ENCODE measurements around the gene PEX5. TPM values are rescaled to one million over a fixed set of nuclear protein-coding genes. Genes with fewer than 3 reads are reported as not detected.
"Not testable (repeated sequence)": the region's sequence is repeated elsewhere in the genome, so short reads cannot be mapped to it uniquely, and the experiment has no call there.

The PEX5 gene
- total RNA-seq, 2 experiments from 2014 or later, result 26.0 to 27.9 TPM

DNA sequence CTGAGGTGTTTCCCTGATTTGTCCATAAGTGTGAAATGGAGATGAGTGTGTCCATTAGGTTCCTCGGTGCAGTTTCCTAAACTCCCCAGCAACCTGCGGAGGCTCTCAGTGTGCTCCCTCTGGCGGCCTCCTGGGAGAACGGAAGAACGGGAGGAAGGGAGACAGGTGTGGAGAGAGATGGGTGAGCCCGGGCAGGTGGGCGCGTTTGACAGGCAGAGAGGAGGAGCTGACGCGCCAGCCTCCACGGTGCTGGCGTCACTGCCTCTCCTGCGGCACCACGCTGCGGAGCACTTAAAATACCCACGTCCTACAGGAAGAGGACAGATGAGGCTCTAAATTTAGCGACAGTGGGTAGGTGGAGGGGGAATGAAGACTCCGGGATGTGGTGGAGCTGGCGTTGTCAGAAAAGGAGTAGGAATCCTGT lies 26.8 kb upstream of the PEX5 start:
- peaks cover 4% of the 10 kb centered on the region for H3K36me3 Mint-ChIP-seq
- peaks cover 5% of the 10 kb centered on the region for H3K9me3 Mint-ChIP-seq
- H3K4me3 Mint-ChIP-seq, result peak overlapping the region; percentile 7
- peaks cover 12% of the 10 kb centered on the region for H3K27me3 Mint-ChIP-seq
- H3K27ac Mint-ChIP-seq, result no peak overlapping the region
- peaks cover 8% of the 10 kb centered on the region for H3K4me1 Mint-ChIP-seq (ENCODE audit: low read depth)
- peak; percentile 50 for DNase-seq
- intact Hi-C loops (cut with micrococcal nuclease), result no loop called here
- CTCF ChIA-PET, result interaction anchor here (0.6 to 1.7 kb wide), 5 partner anchors 10 to 107 kb away, joined by 3 to 10 read pairs (median 3); no protein-coding TSS in a partner anchor
- POLR2A ChIA-PET, result no interaction called here

DNA sequence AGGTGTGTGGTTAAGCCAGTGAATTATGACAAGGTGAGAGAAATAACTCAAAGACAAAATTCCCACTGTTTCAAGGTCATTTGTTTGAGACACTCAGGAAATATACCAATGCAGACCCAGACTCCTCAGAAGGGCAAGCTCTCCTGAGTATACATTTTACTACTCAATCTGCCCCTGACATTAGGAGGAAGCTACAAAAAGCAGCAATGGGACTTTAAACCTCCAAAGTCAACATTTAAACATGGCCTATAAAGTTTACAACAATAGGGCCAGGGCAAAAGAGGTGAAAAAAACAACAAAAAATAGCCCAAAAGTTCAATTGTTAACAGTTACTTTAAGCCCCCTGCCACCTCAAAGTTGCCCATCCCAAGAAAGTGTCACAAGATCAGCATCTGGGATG lies 19.5 kb upstream of the PEX5 start:
- CTCF ChIA-PET, result interaction anchor here (0.9 to 1.2 kb wide), 2 partner anchors 25 to 152 kb away, joined by 4 read pairs; partner anchors contain the start of gene LPCAT3

DNA sequence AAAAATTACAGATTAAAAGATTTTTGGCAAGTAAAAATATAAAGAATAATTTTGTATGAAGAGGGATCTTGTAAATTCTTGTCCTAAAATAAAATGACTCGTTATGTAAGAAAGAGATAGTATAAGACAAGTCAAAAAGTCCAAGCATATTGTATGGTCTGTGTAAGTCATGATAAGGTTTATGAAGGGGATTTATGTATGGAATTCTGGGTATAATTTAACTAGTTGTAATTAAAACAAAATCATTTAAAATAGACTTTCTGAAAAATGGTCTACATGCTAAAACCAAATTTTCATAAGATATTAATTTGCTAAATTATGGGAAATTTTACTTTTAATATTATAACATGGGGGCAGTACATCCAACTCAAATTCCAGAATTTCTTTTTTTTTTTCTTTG lies 17.6 kb upstream of the PEX5 start:
- Mint-ChIP-seq H3K27ac (no peak overlapping the region), H3K4me3 (no peak overlapping the region), H3K4me1 (ENCODE audit: low read depth) (no peaks in the 10 kb centered on the region), H3K27me3 (peaks cover 20% of the 10 kb centered on the region), H3K36me3 (peaks cover 16% of the 10 kb centered on the region), H3K9me3 (peaks cover 34% of the 10 kb centered on the region)
- intact Hi-C loops (cut with micrococcal nuclease), result no loop called here
- CTCF ChIA-PET, result interaction anchor here (0.6 kb wide), 1 partner anchor 59 kb away, joined by 3 read pairs; no protein-coding TSS in a partner anchor
- POLR2A ChIA-PET, result no interaction called here
- DNase-seq, result no peak

More for the DNA sequence above, 19.5 kb upstream of the PEX5 start:
- POLR2A ChIA-PET, result interaction anchor here (1.0 kb wide), 1 partner anchor 23 kb away, joined by 3 read pairs; no protein-coding TSS in a partner anchor
- peaks cover 16% of the 10 kb centered on the region for H3K36me3 Mint-ChIP-seq
- intact Hi-C loops (cut with micrococcal nuclease), result no loop called here
- no peak overlapping the region for H3K4me3 Mint-ChIP-seq
- no peaks in the 10 kb centered on the region for H3K4me1 Mint-ChIP-seq (ENCODE audit: low read depth)
- peaks cover 34% of the 10 kb centered on the region for H3K9me3 Mint-ChIP-seq
- H3K27me3 Mint-ChIP-seq, result peaks cover 17% of the 10 kb centered on the region
- DNase-seq, result no peak
- no peak overlapping the region for H3K27ac Mint-ChIP-seq

DNA sequence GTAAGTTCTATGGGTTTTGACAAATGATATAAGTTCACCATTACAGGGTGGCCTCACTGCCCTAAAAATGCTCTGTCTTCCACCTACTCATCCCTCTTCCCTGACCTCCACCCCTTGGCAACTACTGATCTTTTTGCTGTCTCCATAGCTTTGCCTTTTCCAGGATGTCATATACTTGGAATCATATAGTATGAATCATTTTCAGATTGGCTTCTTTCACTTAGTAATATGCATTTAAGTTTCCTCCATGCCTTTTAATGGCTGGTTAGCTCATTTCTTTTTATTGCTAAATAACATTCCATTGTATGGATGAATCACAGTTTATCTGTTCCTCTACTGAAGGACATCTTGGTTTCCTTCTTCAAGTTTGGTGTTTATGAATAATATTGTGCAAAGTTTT lies 14.0 kb upstream of the PEX5 start:
- no peak overlapping the region for H3K27ac Mint-ChIP-seq
- intact Hi-C loops (cut with micrococcal nuclease), result no loop called here

DNA sequence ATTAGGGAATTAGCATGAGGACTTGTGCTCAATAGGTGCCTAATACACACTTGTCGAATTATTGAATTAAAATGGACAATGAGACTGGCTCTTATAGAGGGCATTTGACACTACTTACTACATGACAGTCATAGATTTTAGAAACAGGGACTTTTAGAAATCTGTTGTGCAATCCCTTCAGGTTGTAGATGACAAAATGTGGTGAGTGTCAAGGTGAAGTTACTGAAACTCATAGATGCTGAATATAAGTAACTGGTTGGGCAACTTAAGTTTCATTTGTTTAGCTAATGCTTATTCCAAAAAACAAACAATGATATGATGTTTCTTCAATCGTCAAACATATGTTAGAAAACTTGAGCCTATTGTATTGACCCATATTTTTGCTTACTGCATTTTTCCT lies 12.9 kb upstream of the PEX5 start:
- ChIA-PET CTCF (no interaction called here), POLR2A (no interaction called here)
- DNase-seq, result no peak
- Mint-ChIP-seq H3K4me3 (no peak overlapping the region), H3K9me3 (peaks cover 6% of the 10 kb centered on the region), H3K27me3 (peaks cover 26% of the 10 kb centered on the region), H3K27ac (no peak overlapping the region), H3K36me3 (no peaks in the 10 kb centered on the region), H3K4me1 (ENCODE audit: low read depth) (no peaks in the 10 kb centered on the region)
- intact Hi-C loops (cut with micrococcal nuclease), result no loop called here

More for the DNA sequence above, 14.0 kb upstream of the PEX5 start:
- H3K9me3 Mint-ChIP-seq, result peaks cover 15% of the 10 kb centered on the region
- no peak for DNase-seq
- peaks cover 23% of the 10 kb centered on the region for H3K27me3 Mint-ChIP-seq
- H3K4me1 Mint-ChIP-seq (ENCODE audit: low read depth), result no peaks in the 10 kb centered on the region
- ChIA-PET POLR2A (no interaction called here), CTCF (interaction anchor here (0.8 to 1.2 kb wide), 2 partner anchors 13 to 64 kb away, joined by 4 to 5 read pairs; no protein-coding TSS in a partner anchor)
- H3K4me3 Mint-ChIP-seq, result no peak overlapping the region
- peaks cover 1% of the 10 kb centered on the region for H3K36me3 Mint-ChIP-seq

DNA sequence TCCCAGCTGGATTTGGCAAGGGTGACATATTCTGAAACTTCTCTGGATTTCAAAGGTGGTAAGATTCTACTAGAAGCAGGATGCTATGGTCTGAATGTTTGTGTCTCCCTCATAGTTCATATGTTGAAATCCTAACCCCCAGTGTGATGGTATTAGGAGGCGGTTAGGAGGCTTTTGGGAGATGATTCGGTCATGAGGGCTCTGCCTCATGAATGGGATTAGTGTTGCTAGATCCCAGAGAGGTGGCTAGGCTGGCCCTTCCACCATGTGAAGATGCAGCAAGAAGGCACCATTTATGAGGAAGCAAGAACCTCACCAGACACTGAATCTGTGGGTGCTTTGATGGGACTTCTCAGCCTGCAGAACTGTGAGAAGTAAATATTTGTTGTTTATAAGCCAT lies 11.0 kb upstream of the PEX5 start:
- Mint-ChIP-seq H3K27ac (no peak overlapping the region), H3K4me3 (no peak overlapping the region), H3K4me1 (ENCODE audit: low read depth) (no peaks in the 10 kb centered on the region), H3K9me3 (no peaks in the 10 kb centered on the region), H3K27me3 (peaks cover 22% of the 10 kb centered on the region), H3K36me3 (no peaks in the 10 kb centered on the region)
- POLR2A ChIA-PET, result no interaction called here
- intact Hi-C loops (cut with micrococcal nuclease), result no loop called here
- CTCF ChIA-PET, result interaction anchor here (0.7 kb wide), 1 partner anchor 1819 kb away, joined by 3 read pairs; no protein-coding TSS in a partner anchor
- no peak for DNase-seq

DNA sequence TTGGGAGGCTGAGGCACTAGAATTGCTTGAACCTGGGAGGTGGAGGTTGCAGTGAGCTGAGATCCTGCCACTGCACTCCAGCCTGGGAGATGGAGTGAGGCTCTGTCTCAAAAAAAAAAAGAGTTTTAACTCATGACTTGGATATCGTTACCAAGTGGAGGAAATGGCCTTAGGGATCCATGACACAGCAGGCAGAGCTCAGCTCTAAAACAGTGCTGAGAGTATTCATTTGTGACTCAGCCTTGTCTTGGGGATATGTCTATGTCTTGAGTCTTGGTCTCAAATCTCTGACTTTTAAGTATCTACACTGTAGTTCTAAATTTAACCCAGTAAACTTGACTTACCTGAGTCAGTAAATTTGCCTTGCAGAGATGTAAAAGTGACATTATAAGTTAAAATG lies 8.8 kb upstream of the PEX5 start:
- intact Hi-C loops (cut with micrococcal nuclease), result no loop called here
- no peak for DNase-seq
- Mint-ChIP-seq H3K27ac (no peak overlapping the region), H3K4me3 (no peak overlapping the region), H3K27me3 (peaks cover 18% of the 10 kb centered on the region), H3K36me3 (no peaks in the 10 kb centered on the region), H3K4me1 (ENCODE audit: low read depth) (no peaks in the 10 kb centered on the region), H3K9me3 (no peaks in the 10 kb centered on the region)
- CTCF ChIA-PET, result no interaction called here
- POLR2A ChIA-PET, result interaction anchor here (0.6 kb wide), 1 partner anchor 218 kb away, joined by 3 read pairs; no protein-coding TSS in a partner anchor

DNA sequence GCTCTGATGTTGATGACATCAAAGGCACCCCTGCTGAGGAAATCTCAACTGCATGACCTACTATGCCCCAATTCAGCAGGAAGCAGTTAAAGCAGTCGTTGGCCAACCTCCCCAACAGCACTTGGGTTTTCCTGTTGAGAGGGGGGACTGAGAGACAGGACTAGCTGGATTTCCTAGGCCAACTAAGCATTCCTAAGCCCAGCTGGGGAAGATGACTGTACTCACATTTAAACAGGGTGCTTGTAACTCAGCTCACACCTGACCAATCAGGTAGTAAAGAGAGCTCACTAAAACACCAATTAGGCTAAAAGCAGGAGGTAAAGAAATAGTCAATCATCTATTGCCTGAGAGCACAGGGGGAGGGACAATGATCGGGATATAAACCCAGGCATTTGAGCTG lies 3.4 kb upstream of the PEX5 start:
- intact Hi-C loops (cut with micrococcal nuclease), result loop anchor here (5.0 kb wide), 1 partner anchor 214 kb away; the partner anchor contains the start of genes EMG1 and PHB2
- POLR2A ChIA-PET, H3K27ac Mint-ChIP-seq, H3K36me3 Mint-ChIP-seq, H3K4me3 Mint-ChIP-seq, H3K27me3 Mint-ChIP-seq, H3K9me3 Mint-ChIP-seq, DNase-seq: not testable (repeated sequence)
- CTCF ChIA-PET, result interaction anchor here (1.6 to 2.2 kb wide), 2 partner anchors 41 to 42 kb away, joined by 3 to 9 read pairs; no protein-coding TSS in a partner anchor
- peaks cover 20% of the 10 kb centered on the region for H3K4me1 Mint-ChIP-seq (ENCODE audit: low read depth)

DNA sequence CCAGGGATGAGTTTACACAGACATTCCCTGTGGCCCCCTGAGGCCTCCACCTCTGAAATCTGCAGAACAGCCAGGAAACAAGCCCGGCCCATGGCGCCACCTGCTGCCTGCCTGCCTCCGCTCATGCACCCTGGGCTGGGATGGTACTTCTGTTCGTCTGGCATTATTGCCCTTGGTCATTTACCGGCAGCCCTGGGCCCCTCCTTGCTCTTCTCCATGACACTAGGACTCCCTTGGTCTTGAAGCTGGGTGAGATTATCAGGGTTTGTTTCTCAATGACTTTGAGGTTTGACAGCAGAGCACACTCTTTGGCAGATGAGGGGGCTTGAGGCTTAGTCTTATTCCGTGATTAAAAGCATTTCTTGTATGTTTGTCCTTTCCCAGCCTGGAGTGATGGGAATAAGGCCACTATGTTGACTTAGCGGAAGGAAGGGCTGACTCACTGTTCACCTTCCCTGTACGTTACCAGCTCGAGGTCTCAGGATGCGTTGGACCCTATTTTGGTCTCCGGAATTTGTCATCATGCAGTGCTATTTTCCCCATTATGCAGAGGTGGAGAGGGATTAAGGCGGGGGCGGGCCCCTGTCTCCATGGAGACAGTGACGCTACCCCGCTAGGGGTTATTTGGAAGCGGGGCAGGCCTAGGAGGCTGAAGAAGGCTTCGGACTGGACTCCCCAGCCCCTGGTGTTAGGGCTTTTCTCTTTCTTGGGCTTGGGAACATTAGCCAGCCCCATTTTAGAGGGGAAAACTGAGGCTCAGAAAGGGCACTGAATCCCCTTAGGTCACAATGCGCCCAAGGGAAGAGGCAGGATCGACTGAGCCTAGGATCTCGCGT lies 706 bp upstream of the PEX5 start:
- ChIA-PET CTCF (interaction anchor here (0.8 to 1.8 kb wide), 9 partner anchors 14 to 745 kb away, joined by 3 to 5 read pairs (median 4); no protein-coding TSS in a partner anchor), POLR2A (no interaction called here)
- intact Hi-C loops (cut with micrococcal nuclease), result loop anchor here (1.0 to 5.0 kb wide), 4 partner anchors 46 to 436 kb away; partner anchors contain the start of genes EMG1, LPCAT3, MLF2 and PHB2
- Mint-ChIP-seq H3K4me1 (ENCODE audit: low read depth) (peaks cover 39% of the 10 kb centered on the region), H3K36me3 (peaks cover 18% of the 10 kb centered on the region), H3K4me3 (peak overlapping the region; percentile 86), H3K27ac (peak overlapping the region; percentile 94), H3K27me3 (no peaks in the 10 kb centered on the region), H3K9me3 (no peaks in the 10 kb centered on the region)
- peak; percentile 86 for DNase-seq

DNA sequence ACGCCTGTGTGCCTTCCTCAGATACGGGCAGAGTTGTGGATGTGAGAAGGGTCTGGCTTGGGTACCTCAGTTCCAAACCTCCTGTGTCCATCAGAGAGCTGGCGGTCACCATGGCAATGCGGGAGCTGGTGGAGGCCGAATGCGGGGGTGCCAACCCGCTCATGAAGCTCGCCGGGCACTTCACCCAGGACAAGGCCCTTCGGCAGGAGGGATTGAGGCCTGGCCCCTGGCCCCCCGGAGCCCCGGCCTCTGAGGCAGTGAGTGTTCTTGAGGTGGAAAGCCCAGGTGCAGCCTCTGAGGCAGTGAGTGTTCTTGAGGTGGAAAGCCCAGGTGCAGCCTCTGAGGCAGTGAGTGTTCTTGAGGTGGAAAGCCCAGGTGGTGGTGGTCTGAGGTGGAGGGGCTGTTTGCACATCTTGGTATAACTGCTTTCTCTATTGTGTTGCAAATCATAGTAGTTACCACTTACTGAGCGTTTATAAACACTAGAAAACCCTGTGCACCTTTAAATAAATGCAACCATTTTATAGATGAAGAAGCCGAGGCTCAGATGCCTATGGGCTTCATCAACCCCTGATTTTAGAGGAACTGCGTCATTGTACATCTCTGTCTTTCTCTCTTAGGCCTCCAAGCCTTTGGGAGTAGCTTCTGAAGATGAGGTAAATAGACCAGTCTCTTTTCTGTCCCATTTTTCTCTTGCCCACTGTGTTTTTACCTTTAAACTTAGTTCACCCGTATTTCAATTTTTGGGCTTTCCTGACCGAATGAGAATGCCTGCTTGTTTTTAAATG lies 976 bp downstream of the PEX5 start:
- peaks cover 18% of the 10 kb centered on the region for H3K36me3 Mint-ChIP-seq
- H3K9me3 Mint-ChIP-seq, result no peaks in the 10 kb centered on the region
- peak overlapping the region; percentile 86 for H3K4me3 Mint-ChIP-seq
- intact Hi-C loops (cut with micrococcal nuclease), result no loop called here
- DNase-seq, result no peak
- ChIA-PET POLR2A (interaction anchor here (0.9 kb wide), 1 partner anchor 867 kb away, joined by 3 read pairs; no protein-coding TSS in a partner anchor), CTCF (interaction anchor here (1.8 kb wide), 1 partner anchor 450 kb away, joined by 5 read pairs; no protein-coding TSS in a partner anchor)
- no peaks in the 10 kb centered on the region for H3K27me3 Mint-ChIP-seq
- H3K4me1 Mint-ChIP-seq (ENCODE audit: low read depth), result peaks cover 50% of the 10 kb centered on the region
- H3K27ac Mint-ChIP-seq, result no peak overlapping the region

DNA sequence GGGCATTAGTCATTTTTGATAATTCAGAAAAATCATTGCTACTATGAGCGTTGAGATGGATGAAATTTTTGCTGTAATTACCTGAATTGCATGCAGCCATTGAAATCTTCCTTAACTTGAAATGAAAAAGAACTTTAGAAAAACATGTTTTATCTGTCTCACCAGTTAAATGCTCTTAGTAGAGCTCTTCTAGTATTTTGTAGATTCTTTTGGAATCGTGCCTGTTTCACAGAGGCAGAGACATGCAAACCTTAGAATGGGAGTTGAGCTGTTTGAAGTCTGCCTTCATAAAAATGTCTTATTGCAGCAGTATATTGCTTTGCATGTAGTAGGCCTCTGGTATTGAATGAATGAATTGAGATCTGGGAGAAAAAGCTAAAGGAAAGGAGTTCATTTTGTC lies 4.2 kb downstream of the PEX5 start:
- Mint-ChIP-seq H3K9me3 (no peaks in the 10 kb centered on the region), H3K4me1 (ENCODE audit: low read depth) (peaks cover 42% of the 10 kb centered on the region), H3K27me3 (no peaks in the 10 kb centered on the region), H3K4me3 (no peak overlapping the region), H3K27ac (no peak overlapping the region), H3K36me3 (peaks cover 21% of the 10 kb centered on the region)
- ChIA-PET POLR2A (no interaction called here), CTCF (interaction anchor here (0.6 kb wide), 1 partner anchor 249 kb away, joined by 3 read pairs; no protein-coding TSS in a partner anchor)
- intact Hi-C loops (cut with micrococcal nuclease), result no loop called here
- no peak for DNase-seq

DNA sequence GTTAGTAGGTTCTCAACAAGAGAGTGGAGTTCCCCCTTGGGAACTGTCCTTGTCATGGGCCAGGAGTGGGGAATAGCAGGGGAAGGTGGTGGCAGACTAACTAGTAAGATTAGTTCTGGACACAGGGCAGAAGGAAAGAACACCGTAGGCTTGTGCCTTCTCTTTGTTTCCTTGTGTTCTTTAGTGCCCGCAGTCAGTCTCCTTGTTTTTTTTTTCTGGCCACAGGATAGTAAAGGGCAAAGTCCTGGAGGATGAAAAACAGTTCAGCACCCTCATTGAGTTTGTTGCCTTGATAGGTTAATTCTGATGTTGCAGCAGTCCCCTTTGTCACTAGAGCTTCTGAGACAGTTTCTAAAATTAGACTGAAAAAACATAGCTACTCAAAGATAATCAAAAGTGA lies 8.4 kb downstream of the PEX5 start:
- Mint-ChIP-seq H3K9me3 (no peaks in the 10 kb centered on the region), H3K36me3 (peaks cover 25% of the 10 kb centered on the region), H3K4me1 (ENCODE audit: low read depth) (peaks cover 13% of the 10 kb centered on the region), H3K27me3 (no peaks in the 10 kb centered on the region), H3K27ac (no peak overlapping the region), H3K4me3 (no peak overlapping the region)
- CTCF ChIA-PET, result no interaction called here
- intact Hi-C loops (cut with micrococcal nuclease), result no loop called here
- POLR2A ChIA-PET, result no interaction called here
- no peak for DNase-seq
